Omental fat pad (tissue), 4 donors: ENCODE measurements around the gene TAPBPL. TPM values are rescaled to one million over a fixed set of nuclear protein-coding genes. Genes with fewer than 3 reads are reported as not detected.
"Not testable (repeated sequence)": the region's sequence is repeated elsewhere in the genome, so short reads cannot be mapped to it uniquely, and the experiment has no call there.

Source experiments
- ATAC-seq: fragments of 150-250 bp; one replicate; pipeline ENCODE4 v1.9.1; 2016; ENCODE audit warnings: mild to moderate bottlenecking, moderate library complexity; ENCODE audit not compliant: low FRiP score
- DNase-seq: peaks from one replicate; pipeline ENCODE4 v3.0.0-alpha.2; 2019; ENCODE audit warnings: low spot score
- CTCF ChIP-seq, 3 donors: fragments of 450-650 bp; IDR thresholded peaks; one replicate each; pipeline ENCODE4 v1.5.1; 2016 to 2017; ENCODE audit warnings: antibody characterized with exemption in 3 of 3, mild to moderate bottlenecking in 3 of 3, moderate library complexity in 2 of 3
- total RNA-seq, 4 donors: library from RNA; depleted of rRNA; stranded (reverse); fragments of >200 nt; gene quantifications; one replicate each; pipeline ENCODE4 v1.1.0, GENCODE V29; 2016

TAPBPL gene
- total RNA-seq, 4 donors from 2014 or later = 16.3 to 26.0 (median 18.5) TPM

GRCh38 chr12:6469609-6470374, 17.9 kb downstream of the TAPBPL start:
- DNase-seq = no peak
- no peak for ATAC-seq

GRCh38 chr12:6470375-6471163, 18.7 kb downstream of the TAPBPL start, which contains the start of gene VAMP1:
Gene VAMP1, minus strand, starts transcription at chr12:6470677. Its CDS starts 146 bp downstream, at chr12:6470531.
- TF ChIP-seq CTCF (IDR thresholded peaks at IDR 0.05) = no peak
- DNase-seq = peak; percentile 95
- ATAC-seq = peak; percentile 98

More at GRCh38 chr12:6469609-6470374, 17.9 kb downstream of the TAPBPL start:
- no peak for TF ChIP-seq CTCF (IDR thresholded peaks at IDR 0.05)

GRCh38 chr12:6471989-6472360, 20.1 kb downstream of the TAPBPL start:
- ATAC-seq = no peak
- TF ChIP-seq CTCF (IDR thresholded peaks at IDR 0.05) = no peak
- no peak for DNase-seq

- no peak for TF ChIP-seq CTCF (IDR thresholded peaks at IDR 0.05)
- DNase-seq (no peak), ATAC-seq (no peak)
These were observed 20.6 kb downstream of the TAPBPL start for GRCh38 chr12:6472491-6472890.

- not testable (repeated sequence) for ATAC-seq, DNase-seq
These were observed 23.6 kb downstream of the TAPBPL start for GRCh38 chr12:6475233-6475975.

- no peak for TF ChIP-seq CTCF (IDR thresholded peaks at IDR 0.05)
- no peak for DNase-seq
- no peak for ATAC-seq
These were observed 24.6 kb downstream of the TAPBPL start for GRCh38 chr12:6476489-6476888.

GRCh38 chr12:6477601-6478377, 25.9 kb downstream of the TAPBPL start:
- DNase-seq, ATAC-seq: not testable (repeated sequence)
